ENCODE data around the gene GRN.

DNA sequence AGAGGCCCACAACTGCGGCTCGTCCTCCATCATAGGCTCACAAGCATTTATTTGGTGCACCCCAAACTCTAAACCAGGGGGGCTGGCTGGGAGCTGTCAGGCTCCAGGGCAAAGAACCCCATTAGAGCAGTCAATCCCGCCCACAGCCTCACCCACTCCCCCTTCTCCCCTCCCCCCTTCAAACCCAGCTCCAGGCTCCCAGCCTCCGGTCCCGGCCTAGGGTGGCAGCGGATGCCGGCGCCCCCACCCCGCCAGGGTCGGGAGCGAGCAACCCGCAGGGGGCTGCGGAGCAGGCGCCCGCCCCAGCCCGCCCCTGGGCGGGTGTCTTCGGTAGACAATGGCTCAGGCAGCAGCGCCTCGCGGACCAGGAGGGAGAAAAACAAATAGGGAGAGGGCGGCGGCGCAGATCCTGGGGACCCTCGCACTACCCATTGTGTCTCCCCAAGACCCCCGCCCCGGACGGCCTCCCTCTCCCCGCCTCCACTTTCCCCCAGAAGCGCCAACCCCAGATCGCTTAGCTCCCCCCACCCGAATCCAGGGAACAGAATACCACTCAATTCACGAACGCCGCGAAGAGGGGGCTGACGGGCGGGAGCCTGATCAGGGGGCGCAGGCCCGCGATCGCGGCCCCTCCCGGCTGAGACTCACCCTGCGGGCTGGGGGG is 18.0 kb downstream of the GRN start:
- TF ChIP-seq, protein P1, sequence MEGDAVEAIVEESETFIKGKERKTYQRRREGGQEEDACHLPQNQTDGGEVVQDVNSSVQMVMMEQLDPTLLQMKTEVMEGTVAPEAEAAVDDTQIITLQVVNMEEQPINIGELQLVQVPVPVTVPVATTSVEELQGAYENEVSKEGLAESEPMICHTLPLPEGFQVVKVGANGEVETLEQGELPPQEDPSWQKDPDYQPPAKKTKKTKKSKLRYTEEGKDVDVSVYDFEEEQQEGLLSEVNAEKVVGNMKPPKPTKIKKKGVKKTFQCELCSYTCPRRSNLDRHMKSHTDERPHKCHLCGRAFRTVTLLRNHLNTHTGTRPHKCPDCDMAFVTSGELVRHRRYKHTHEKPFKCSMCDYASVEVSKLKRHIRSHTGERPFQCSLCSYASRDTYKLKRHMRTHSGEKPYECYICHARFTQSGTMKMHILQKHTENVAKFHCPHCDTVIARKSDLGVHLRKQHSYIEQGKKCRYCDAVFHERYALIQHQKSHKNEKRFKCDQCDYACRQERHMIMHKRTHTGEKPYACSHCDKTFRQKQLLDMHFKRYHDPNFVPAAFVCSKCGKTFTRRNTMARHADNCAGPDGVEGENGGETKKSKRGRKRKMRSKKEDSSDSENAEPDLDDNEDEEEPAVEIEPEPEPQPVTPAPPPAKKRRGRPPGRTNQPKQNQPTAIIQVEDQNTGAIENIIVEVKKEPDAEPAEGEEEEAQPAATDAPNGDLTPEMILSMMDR (IDR thresholded peaks at IDR 0.05; ENCODE audit: low read depth, low read length, poor library complexity, severe bottlenecking) = no peak
- TF ChIP-seq EZH2phosphoT487 (IDR thresholded peaks at IDR 0.05; ENCODE audit: borderline replicate concordance, low read length) = no peak
